HEK293 (cell line): ENCODE results near the gene IRX3.

Experiments used
- CTCF ChIA-PET: fragments of 350-600 bp; formaldehyde crosslinking; extraction: SDS; loops from one replicate; lab custom pipeline; 2021; ENCODE audit warnings: antibody characterized with exemption; lab: Yijun Ruan, JAX
- POLR2A ChIA-PET: fragments of 300-600 bp; formaldehyde crosslinking; extraction: SDS; loops from one replicate; lab custom pipeline; 2020; ENCODE audit warnings: antibody characterized with exemption, inconsistent platforms; lab: Yijun Ruan, JAX
- H3K27ac ChIP-seq: fragments of 200-500 bp; sonication (Bioruptor generic); 2 replicates; pipeline ENCODE4 v1.5.1; 2014; ENCODE audit warnings: low read depth, low read length, control low read depth, inconsistent platforms; ENCODE audit errors: extremely low read depth
- H3K36me3 ChIP-seq, 2 experiments: fragments of 200-500 bp in 1 of 2; sonication (Bioruptor generic) in 1 of 2; 1 replicate in 1 of 2; 2 replicates in 1 of 2; pipeline ENCODE4 v1.5.1; 2014 to 2017; ENCODE audit warnings: inconsistent platforms in 2 of 2, low read length in 2 of 2; ENCODE audit not compliant: control insufficient read depth in 2 of 2, insufficient read depth in 1 of 2
- H3K4me1 ChIP-seq: fragments of 200-500 bp; sonication (Bioruptor generic); 2 replicates; pipeline ENCODE4 v1.5.1; 2014; ENCODE audit warnings: mild to moderate bottlenecking, low read length, inconsistent platforms; ENCODE audit not compliant: control insufficient read depth, insufficient read depth
- H3K4me3 ChIP-seq: 2 replicates; pipeline ENCODE4 v1.5.1; 2011; ENCODE audit warnings: low read depth, mild to moderate bottlenecking, control low read depth, low read length, moderate library complexity
- H3K9me3 ChIP-seq: fragments of 200-500 bp; sonication (Bioruptor generic); 2 replicates; pipeline ENCODE4 v1.5.1; 2014; ENCODE audit warnings: low read depth, low read length, inconsistent platforms; ENCODE audit not compliant: control insufficient read depth, insufficient read depth
- EGR2 ChIP-seq: fragments of 450-650 bp; formaldehyde crosslinking; IDR thresholded peaks from 2 replicates; pipeline ENCODE4 v1.5.1; 2016; ENCODE audit warnings: low read depth, missing biosample characterization, missing genetic modification characterization
- GLIS1 ChIP-seq: fragments of 450-650 bp; formaldehyde crosslinking; IDR thresholded peaks from 2 replicates; pipeline ENCODE4 v1.5.1; 2016; ENCODE audit warnings: missing biosample characterization, missing genetic modification characterization
- KLF1 ChIP-seq: fragments of 450-650 bp; formaldehyde crosslinking; IDR thresholded peaks from 2 replicates; pipeline ENCODE4 v1.5.1; 2016; ENCODE audit warnings: missing biosample characterization, missing genetic modification characterization
- KLF10 ChIP-seq: fragments of 450-650 bp; IDR thresholded peaks from 2 replicates; pipeline ENCODE4 v1.5.1; 2018; ENCODE audit warnings: missing biosample characterization, mild to moderate bottlenecking, missing genetic modification characterization
- OVOL3 ChIP-seq: fragments of 450-650 bp; formaldehyde crosslinking; IDR thresholded peaks from 2 replicates; pipeline ENCODE4 v1.5.1; 2016; ENCODE audit warnings: missing biosample characterization, missing genetic modification characterization
- PRDM1 ChIP-seq: fragments of 450-650 bp; formaldehyde crosslinking; IDR thresholded peaks from 2 replicates; pipeline ENCODE4; 2016; ENCODE audit warnings: missing biosample characterization, missing genetic modification characterization
- SCRT1 ChIP-seq: fragments of 450-650 bp; formaldehyde crosslinking; IDR thresholded peaks from 2 replicates; pipeline ENCODE4 v1.5.1; 2016; ENCODE audit warnings: missing biosample characterization, missing genetic modification characterization, borderline replicate concordance
- SETDB1 ChIP-seq: IDR thresholded peaks from one replicate; pipeline ENCODE4 v1.6.1; 2017; ENCODE audit warnings: mild to moderate bottlenecking, low read length, moderate library complexity, mixed read lengths; ENCODE audit not compliant: insufficient read length
- ZNF10 ChIP-seq: fragments of 450-650 bp; formaldehyde crosslinking; IDR thresholded peaks from 2 replicates; pipeline ENCODE4 v1.5.1; 2017; ENCODE audit warnings: missing biosample characterization, missing genetic modification characterization
- ZNF121 ChIP-seq: fragments of 450-650 bp; formaldehyde crosslinking; IDR thresholded peaks from 2 replicates; pipeline ENCODE4 v1.5.1; 2016; ENCODE audit warnings: missing biosample characterization, missing genetic modification characterization
- ZNF132 ChIP-seq: fragments of 450-650 bp; formaldehyde crosslinking; IDR thresholded peaks from 2 replicates; pipeline ENCODE4 v1.5.1; 2017; ENCODE audit warnings: missing biosample characterization, missing genetic modification characterization, borderline replicate concordance
- ZNF19 ChIP-seq: fragments of 450-650 bp; formaldehyde crosslinking; IDR thresholded peaks from 2 replicates; pipeline ENCODE4; 2016; ENCODE audit warnings: missing biosample characterization, missing genetic modification characterization, low read depth
- ZNF394 ChIP-seq: fragments of 450-650 bp; formaldehyde crosslinking; IDR thresholded peaks from 2 replicates; pipeline ENCODE4 v1.5.1; 2016; ENCODE audit warnings: missing biosample characterization, missing genetic modification characterization, mild to moderate bottlenecking, moderate library complexity, borderline replicate concordance
- ZNF521 ChIP-seq: fragments of 450-650 bp; formaldehyde crosslinking; IDR thresholded peaks from 2 replicates; pipeline ENCODE4 v1.5.1; 2017; ENCODE audit warnings: missing biosample characterization, mild to moderate bottlenecking, missing genetic modification characterization
- ZNF654 ChIP-seq: fragments of 450-650 bp; formaldehyde crosslinking; IDR thresholded peaks from 2 replicates; pipeline ENCODE4 v1.5.1; 2016; ENCODE audit warnings: low read depth, missing biosample characterization, missing genetic modification characterization
- ZNF677 ChIP-seq: fragments of 450-650 bp; IDR thresholded peaks from 2 replicates; pipeline ENCODE4 v1.5.0; 2018; ENCODE audit warnings: missing biosample characterization, mild to moderate bottlenecking, missing genetic modification characterization, moderate library complexity
- ZNF747 ChIP-seq: fragments of 450-650 bp; formaldehyde crosslinking; IDR thresholded peaks from 2 replicates; pipeline ENCODE4 v1.5.1; 2016; ENCODE audit warnings: missing biosample characterization, missing genetic modification characterization
- ZNF768 ChIP-seq: fragments of 450-650 bp; formaldehyde crosslinking; IDR thresholded peaks from 2 replicates; pipeline ENCODE4 v1.5.1; 2018; ENCODE audit warnings: missing biosample characterization, mild to moderate bottlenecking, missing genetic modification characterization
- ZXDB ChIP-seq: fragments of 450-650 bp; formaldehyde crosslinking; IDR thresholded peaks from 2 replicates; pipeline ENCODE4 v1.5.1; 2016; ENCODE audit warnings: missing biosample characterization, missing genetic modification characterization
- TF ChIP-seq, protein P1 (sequence below): fragments of 450-650 bp; formaldehyde crosslinking; IDR thresholded peaks from 2 replicates; pipeline ENCODE4 v1.5.1; 2016; ENCODE audit warnings: missing biosample characterization, missing genetic modification characterization
- TF ChIP-seq, protein P2 (sequence below): fragments of 450-650 bp; formaldehyde crosslinking; IDR thresholded peaks from 2 replicates; pipeline ENCODE4 v1.5.1; 2016; ENCODE audit warnings: missing biosample characterization, missing genetic modification characterization
- TF ChIP-seq, protein P3 (sequence below): fragments of 450-650 bp; formaldehyde crosslinking; IDR thresholded peaks from 2 replicates; pipeline ENCODE4 v1.5.1; 2016; ENCODE audit warnings: missing biosample characterization, missing genetic modification characterization
- TF ChIP-seq, protein P4 (sequence below): fragments of 450-650 bp; formaldehyde crosslinking; IDR thresholded peaks from 2 replicates; pipeline ENCODE4 v1.5.1; 2017; ENCODE audit warnings: missing biosample characterization, missing genetic modification characterization

The IRX3 gene

GRCh38 chr16:54284319-54284930 lies 2.2 kb downstream of the IRX3 start (continued):
- TF ChIP-seq, protein P1, sequence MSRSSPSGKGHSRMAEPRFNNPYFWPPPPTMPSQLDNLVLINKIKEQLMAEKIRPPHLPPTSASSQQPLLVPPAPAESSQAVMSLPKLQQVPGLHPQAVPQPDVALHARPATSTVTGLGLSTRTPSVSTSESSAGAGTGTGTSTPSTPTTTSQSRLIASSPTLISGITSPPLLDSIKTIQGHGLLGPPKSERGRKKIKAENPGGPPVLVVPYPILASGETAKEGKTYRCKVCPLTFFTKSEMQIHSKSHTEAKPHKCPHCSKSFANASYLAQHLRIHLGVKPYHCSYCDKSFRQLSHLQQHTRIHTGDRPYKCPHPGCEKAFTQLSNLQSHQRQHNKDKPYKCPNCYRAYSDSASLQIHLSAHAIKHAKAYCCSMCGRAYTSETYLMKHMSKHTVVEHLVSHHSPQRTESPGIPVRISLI, result no peak
- TF ChIP-seq ZNF747 (tag by site-specific recombination), result no peak

DNA sequence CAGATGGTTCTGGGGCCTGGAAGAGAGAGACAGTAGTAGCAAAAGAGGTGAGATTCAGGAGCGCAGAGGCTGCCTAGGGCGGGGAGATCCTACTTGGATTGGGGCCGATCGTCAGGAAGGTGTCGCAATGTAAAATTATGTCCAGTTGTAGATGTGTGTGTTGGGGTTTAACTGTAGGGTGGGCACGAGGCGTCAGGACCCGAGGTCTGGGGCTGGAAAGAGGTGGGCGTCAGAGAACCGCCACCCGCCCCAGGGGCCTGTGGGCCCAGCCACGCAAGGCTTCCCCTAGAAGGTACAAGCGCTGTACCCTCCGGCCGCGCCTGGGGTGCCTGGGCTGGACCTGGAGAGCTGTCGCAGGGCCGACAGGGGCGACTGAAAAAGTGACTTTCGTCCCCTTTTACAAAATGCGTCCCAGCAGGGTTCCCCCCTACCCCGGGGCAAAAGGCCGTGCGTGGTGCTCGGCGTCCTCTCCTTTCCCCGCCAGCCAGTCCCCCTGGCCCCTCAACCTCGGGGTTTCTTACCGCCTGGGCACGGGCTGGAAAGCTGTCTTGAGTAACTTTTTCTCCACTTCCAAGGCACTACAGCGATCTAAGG lies 2.8 kb downstream of the IRX3 start:
- TF ChIP-seq ZNF10 (tag by site-specific recombination) (no peak), ZNF394 (no peak), GLIS1 (tag by site-specific recombination) (no peak), KLF10 (no peak), ZNF768 (tag by site-specific recombination) (no peak), PRDM1 (tag by site-specific recombination) (no peak), SCRT1 (tag by site-specific recombination) (no peak), ZXDB (tag by site-specific recombination) (peak; percentile 67; the same call in 1 of the 2 replicates), SETDB1 (no peak), ZNF132 (tag by site-specific recombination) (no peak), KLF1 (tag by site-specific recombination) (0 out of 2 replicates have a peak, but pooled peaks have one; percentile 12), EGR2 (tag by site-specific recombination) (no peak), ZNF19 (tag by site-specific recombination) (no peak), ZNF121 (tag by site-specific recombination) (no peak), OVOL3 (tag by site-specific recombination) (no peak), ZNF654 (no peak), ZNF677 (tag by site-specific recombination) (no peak), ZNF521 (tag by site-specific recombination) (no peak)
- TF ChIP-seq, protein P2, sequence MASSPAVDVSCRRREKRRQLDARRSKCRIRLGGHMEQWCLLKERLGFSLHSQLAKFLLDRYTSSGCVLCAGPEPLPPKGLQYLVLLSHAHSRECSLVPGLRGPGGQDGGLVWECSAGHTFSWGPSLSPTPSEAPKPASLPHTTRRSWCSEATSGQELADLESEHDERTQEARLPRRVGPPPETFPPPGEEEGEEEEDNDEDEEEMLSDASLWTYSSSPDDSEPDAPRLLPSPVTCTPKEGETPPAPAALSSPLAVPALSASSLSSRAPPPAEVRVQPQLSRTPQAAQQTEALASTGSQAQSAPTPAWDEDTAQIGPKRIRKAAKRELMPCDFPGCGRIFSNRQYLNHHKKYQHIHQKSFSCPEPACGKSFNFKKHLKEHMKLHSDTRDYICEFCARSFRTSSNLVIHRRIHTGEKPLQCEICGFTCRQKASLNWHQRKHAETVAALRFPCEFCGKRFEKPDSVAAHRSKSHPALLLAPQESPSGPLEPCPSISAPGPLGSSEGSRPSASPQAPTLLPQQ (tag by site-specific recombination), result 0 out of 2 replicates have a peak, but pooled peaks have one; percentile 30
- TF ChIP-seq, protein P3, sequence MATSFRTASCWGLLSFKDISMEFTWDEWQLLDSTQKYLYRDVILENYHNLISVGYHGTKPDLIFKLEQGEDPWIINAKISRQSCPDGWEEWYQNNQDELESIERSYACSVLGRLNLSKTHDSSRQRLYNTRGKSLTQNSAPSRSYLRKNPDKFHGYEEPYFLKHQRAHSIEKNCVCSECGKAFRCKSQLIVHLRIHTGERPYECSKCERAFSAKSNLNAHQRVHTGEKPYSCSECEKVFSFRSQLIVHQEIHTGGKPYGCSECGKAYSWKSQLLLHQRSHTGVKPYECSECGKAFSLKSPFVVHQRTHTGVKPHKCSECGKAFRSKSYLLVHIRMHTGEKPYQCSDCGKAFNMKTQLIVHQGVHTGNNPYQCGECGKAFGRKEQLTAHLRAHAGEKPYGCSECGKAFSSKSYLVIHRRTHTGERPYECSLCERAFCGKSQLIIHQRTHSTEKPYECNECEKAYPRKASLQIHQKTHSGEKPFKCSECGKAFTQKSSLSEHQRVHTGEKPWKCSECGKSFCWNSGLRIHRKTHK (tag by site-specific recombination), result no peak
- TF ChIP-seq, protein P4, sequence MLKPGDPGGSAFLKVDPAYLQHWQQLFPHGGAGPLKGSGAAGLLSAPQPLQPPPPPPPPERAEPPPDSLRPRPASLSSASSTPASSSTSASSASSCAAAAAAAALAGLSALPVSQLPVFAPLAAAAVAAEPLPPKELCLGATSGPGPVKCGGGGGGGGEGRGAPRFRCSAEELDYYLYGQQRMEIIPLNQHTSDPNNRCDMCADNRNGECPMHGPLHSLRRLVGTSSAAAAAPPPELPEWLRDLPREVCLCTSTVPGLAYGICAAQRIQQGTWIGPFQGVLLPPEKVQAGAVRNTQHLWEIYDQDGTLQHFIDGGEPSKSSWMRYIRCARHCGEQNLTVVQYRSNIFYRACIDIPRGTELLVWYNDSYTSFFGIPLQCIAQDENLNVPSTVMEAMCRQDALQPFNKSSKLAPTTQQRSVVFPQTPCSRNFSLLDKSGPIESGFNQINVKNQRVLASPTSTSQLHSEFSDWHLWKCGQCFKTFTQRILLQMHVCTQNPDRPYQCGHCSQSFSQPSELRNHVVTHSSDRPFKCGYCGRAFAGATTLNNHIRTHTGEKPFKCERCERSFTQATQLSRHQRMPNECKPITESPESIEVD (tag by site-specific recombination), result no peak
- ChIA-PET POLR2A (no interaction called here), CTCF (interaction anchor here (0.6 kb wide), 2 partner anchors 32 to 1791 kb away, joined by 3 to 4 read pairs; no protein-coding TSS in a partner anchor)
- Histone ChIP-seq H3K9me3 (no peaks in the 10 kb centered on the region), H3K36me3 (peaks cover 10 to 29% of the 10 kb centered on the region in 2 experiments), H3K27ac (peak overlapping the region; percentile 98), H3K4me3 (peak overlapping the region; percentile 65), H3K4me1 (0 out of 2 replicates have a peak, but pooled peaks cover 2% of the 10 kb centered on the region)
